Measurements from ENCODE around the gene RCE1.

RCE1 gene

GRCh38 chr11:66885469-66885868 is 42.2 kb downstream of the RCE1 start:
- no peak for DNase-seq (ENCODE audit: low read depth in 1 of 2, low spot score in 1 of 2)

GRCh38 chr11:66885950-66886440 is 42.8 kb downstream of the RCE1 start:
- DNase-seq (ENCODE audit: low read depth in 1 of 2, low spot score in 1 of 2), result no peak

- DNase-seq (ENCODE audit: low read depth in 1 of 2, low spot score in 1 of 2), result no peak
These were observed 43.5 kb downstream of the RCE1 start for GRCh38 chr11:66886671-66887221.

GRCh38 chr11:66887526-66887925 is 44.3 kb downstream of the RCE1 start:
- DNase-seq (ENCODE audit: low read depth in 1 of 2, low spot score in 1 of 2), result no peak

GRCh38 chr11:66888282-66888681 is 45.0 kb downstream of the RCE1 start:
- no peak for DNase-seq (ENCODE audit: low read depth in 1 of 2, low spot score in 1 of 2)

GRCh38 chr11:66889960-66890359 is 46.7 kb downstream of the RCE1 start:
- DNase-seq (ENCODE audit: low read depth in 1 of 2, low spot score in 1 of 2), result no peak

GRCh38 chr11:66891851-66892660 is 48.8 kb downstream of the RCE1 start:
- DNase-seq (ENCODE audit: low read depth in 1 of 2, low spot score in 1 of 2), result peak; percentile 7 to 51

GRCh38 chr11:66892911-66893310 is 49.7 kb downstream of the RCE1 start:
- DNase-seq (ENCODE audit: low read depth in 1 of 2, low spot score in 1 of 2), result no peak

- DNase-seq (ENCODE audit: low read depth in 1 of 2, low spot score in 1 of 2), result no peak
These were observed 50.9 kb downstream of the RCE1 start for GRCh38 chr11:66894141-66894540.

All from activated CD4-positive, alpha-beta T cell treated with anti-CD3 and anti-CD28 coated beads, Interleukin-2, amount 50 U/mL, for 24 hours (primary cell).